ENCODE data around the gene ANKRD11.

The ANKRD11 gene

GRCh38 chr16:89446975-89447293, 43.4 kb downstream of the ANKRD11 start:
- Histone ChIP-seq H3K4me1 (ENCODE audit: control insufficient read depth, low read length) (peaks cover 6% of the 10 kb centered on the region), H3K36me3 (ENCODE audit: control insufficient read depth, low read length) (peaks cover 2% of the 10 kb centered on the region; the same call in 1 of the 2 replicates), H3K27ac (ENCODE audit: low read depth, low read length) (no peak overlapping the region), H4K20me1 (ENCODE audit: control insufficient read depth, insufficient read depth, low read depth, low read length) (peaks cover 72% of the 10 kb centered on the region), H3K9me2 (replicated peaks; ENCODE audit: control insufficient read depth, low read length) (no peaks in the 10 kb centered on the region), H3K79me2 (ENCODE audit: control insufficient read depth, low read length) (peaks cover 100% of the 10 kb centered on the region), H3F3A (ENCODE audit: control insufficient read depth, insufficient read depth) (no peaks in the 10 kb centered on the region), H3K9me3 (ENCODE audit: control insufficient read depth, insufficient read depth, low read length) (no peaks in the 10 kb centered on the region), H3K4me2 (ENCODE audit: low read length) (no peak overlapping the region), H3K4me3 (ENCODE audit: low read length) (no peak overlapping the region), H3K27me3 (ENCODE audit: control insufficient read depth, low read length) (no peaks in the 10 kb centered on the region)
- no peak for TF ChIP-seq CTCF (IDR thresholded peaks at IDR 0.05; ENCODE audit: low read depth, low read length, poor library complexity, severe bottlenecking)
- TF ChIP-seq EZH2phosphoT487 (IDR thresholded peaks at IDR 0.05; ENCODE audit: borderline replicate concordance, low read length), result no peak

GRCh38 chr16:89446136-89446974, 44.0 kb downstream of the ANKRD11 start:
- H3K27ac ChIP-seq (ENCODE audit: low read depth, low read length), result no peak overlapping the region
- H3F3A ChIP-seq (ENCODE audit: control insufficient read depth, insufficient read depth), result no peaks in the 10 kb centered on the region
- H4K20me1 ChIP-seq (ENCODE audit: control insufficient read depth, insufficient read depth, low read depth, low read length), result peaks cover 66% of the 10 kb centered on the region
- H3K79me2 ChIP-seq (ENCODE audit: control insufficient read depth, low read length), result peaks cover 100% of the 10 kb centered on the region
- peaks cover 2% of the 10 kb centered on the region; the same call in 1 of the 2 replicates for H3K36me3 ChIP-seq (ENCODE audit: control insufficient read depth, low read length)
- H3K4me1 ChIP-seq (ENCODE audit: control insufficient read depth, low read length), result peaks cover 6% of the 10 kb centered on the region
- no peak overlapping the region for H3K4me2 ChIP-seq (ENCODE audit: low read length)
- H3K27me3 ChIP-seq (ENCODE audit: control insufficient read depth, low read length), result no peaks in the 10 kb centered on the region
- H3K4me3 ChIP-seq (ENCODE audit: low read length), result no peak overlapping the region
- no peaks in the 10 kb centered on the region for H3K9me3 ChIP-seq (ENCODE audit: control insufficient read depth, insufficient read depth, low read length)
- TF ChIP-seq CTCF (IDR thresholded peaks at IDR 0.05; ENCODE audit: low read depth, low read length, poor library complexity, severe bottlenecking), result no peak
- TF ChIP-seq EZH2phosphoT487 (IDR thresholded peaks at IDR 0.05; ENCODE audit: borderline replicate concordance, low read length), result no peak
- no peaks in the 10 kb centered on the region for H3K9me2 ChIP-seq (replicated peaks; ENCODE audit: control insufficient read depth, low read length)

- Histone ChIP-seq H3K4me2 (ENCODE audit: low read length) (no peak overlapping the region), H3K4me1 (ENCODE audit: control insufficient read depth, low read length) (peaks cover 6% of the 10 kb centered on the region), H3K27me3 (ENCODE audit: control insufficient read depth, low read length) (no peaks in the 10 kb centered on the region)
These were observed 45.2 kb downstream of the ANKRD11 start for GRCh38 chr16:89445166-89445565.

More at GRCh38 chr16:89445166-89445565, 45.2 kb downstream of the ANKRD11 start:
- no peaks in the 10 kb centered on the region for H3K9me3 ChIP-seq (ENCODE audit: control insufficient read depth, insufficient read depth, low read length)
- H3F3A ChIP-seq (ENCODE audit: control insufficient read depth, insufficient read depth), result no peaks in the 10 kb centered on the region
- H3K9me2 ChIP-seq (replicated peaks; ENCODE audit: control insufficient read depth, low read length), result no peaks in the 10 kb centered on the region
- no peak overlapping the region for H3K4me3 ChIP-seq (ENCODE audit: low read length)
- H4K20me1 ChIP-seq (ENCODE audit: control insufficient read depth, insufficient read depth, low read depth, low read length), result peaks cover 59% of the 10 kb centered on the region
- no peak for TF ChIP-seq CTCF (IDR thresholded peaks at IDR 0.05; ENCODE audit: low read depth, low read length, poor library complexity, severe bottlenecking)
- no peak for TF ChIP-seq EZH2phosphoT487 (IDR thresholded peaks at IDR 0.05; ENCODE audit: borderline replicate concordance, low read length)
- H3K27ac ChIP-seq (ENCODE audit: low read depth, low read length), result no peak overlapping the region
- H3K36me3 ChIP-seq (ENCODE audit: control insufficient read depth, low read length), result peaks cover 8% of the 10 kb centered on the region
- peaks cover 100% of the 10 kb centered on the region for H3K79me2 ChIP-seq (ENCODE audit: control insufficient read depth, low read length)

Measured in DOHH2 (cell line).